Trophoblast cell (in vitro differentiated cells and primary cell): Measurements from ENCODE around the gene UBE2G1.
"Not testable (repeated sequence)": the region's sequence is repeated elsewhere in the genome, so short reads cannot be mapped to it uniquely, and the experiment has no call there.

ENCODE experiments used
- DNase-seq, 2 donors: peaks; one replicate each; pipeline ENCODE4 v3.0.0-alpha.2; 2016
- H2AFZ ChIP-seq: 2 replicates; pipeline ENCODE4 v1.6.1; 2013; ENCODE audit warnings: low read length, moderate library complexity, mild to moderate bottlenecking; ENCODE audit not compliant: insufficient read depth, poor library complexity
- H2AK5ac ChIP-seq: 2 replicates; pipeline ENCODE4 v1.6.1; 2013; ENCODE audit warnings: mild to moderate bottlenecking, low read length
- H2BK120ac ChIP-seq: 2 replicates; pipeline ENCODE4 v1.6.1; 2013; ENCODE audit warnings: low read length, mild to moderate bottlenecking, moderate library complexity; ENCODE audit not compliant: insufficient read depth, poor library complexity
- H2BK12ac ChIP-seq: 2 replicates; pipeline ENCODE4 v1.6.1; 2013; ENCODE audit warnings: mild to moderate bottlenecking, low read length, moderate library complexity
- H2BK5ac ChIP-seq: 2 replicates; pipeline ENCODE4 v1.6.1; 2013; ENCODE audit warnings: low read length, low read depth, moderate library complexity, mild to moderate bottlenecking; ENCODE audit not compliant: poor library complexity
- H3K14ac ChIP-seq: 2 replicates; pipeline ENCODE4 v1.6.1; 2013; ENCODE audit warnings: mild to moderate bottlenecking, low read length
- H3K18ac ChIP-seq: 2 replicates; pipeline ENCODE4 v1.6.1; 2013; ENCODE audit warnings: mild to moderate bottlenecking, low read length
- H3K23ac ChIP-seq: 2 replicates; pipeline ENCODE4 v1.6.1; 2013; ENCODE audit warnings: low read length
- H3K27ac ChIP-seq: 2 replicates; pipeline ENCODE4 v1.5.1; 2013; ENCODE audit warnings: low read depth, mild to moderate bottlenecking, inconsistent platforms, low read length, moderate library complexity
- H3K27me3 ChIP-seq: 2 replicates; pipeline ENCODE4 v1.6.1; 2013; ENCODE audit warnings: inconsistent platforms, mild to moderate bottlenecking, low read length, moderate library complexity; ENCODE audit not compliant: insufficient read depth
- H3K36me3 ChIP-seq, 2 experiments: 1 replicate in 1 of 2; 2 replicates in 1 of 2; pipeline ENCODE4 v1.6.1; 2013; ENCODE audit warnings: low read length in 2 of 2, mild to moderate bottlenecking in 2 of 2, moderate library complexity in 1 of 2; ENCODE audit not compliant: insufficient read depth in 2 of 2, control insufficient read depth in 1 of 2
- H3K4ac ChIP-seq: 2 replicates; pipeline ENCODE4 v1.6.1; 2013; ENCODE audit warnings: low read depth, mild to moderate bottlenecking, low read length, moderate library complexity
- H3K4me1 ChIP-seq, 2 experiments: 1 replicate in 1 of 2; 2 replicates in 1 of 2; pipeline ENCODE4 v1.6.1; 2013; ENCODE audit warnings: low read length in 2 of 2, mild to moderate bottlenecking in 2 of 2, moderate library complexity in 1 of 2; ENCODE audit not compliant: insufficient read depth in 2 of 2, control insufficient read depth in 1 of 2
- H3K4me2 ChIP-seq: 2 replicates; pipeline ENCODE4 v1.6.1; 2013; ENCODE audit warnings: inconsistent platforms, mild to moderate bottlenecking, low read length, moderate library complexity
- H3K4me3 ChIP-seq: 2 replicates; pipeline ENCODE4 v1.5.1; 2013; ENCODE audit warnings: mild to moderate bottlenecking, low read depth, low read length, inconsistent platforms
- H3K79me1 ChIP-seq: one replicate; pipeline ENCODE4 v1.6.1; 2013; ENCODE audit warnings: low read length
- H3K79me2 ChIP-seq: 2 replicates; pipeline ENCODE4 v1.6.1; 2013; ENCODE audit warnings: low read length, mild to moderate bottlenecking; ENCODE audit not compliant: control insufficient read depth, insufficient read depth, poor library complexity
- H3K9ac ChIP-seq: 2 replicates; pipeline ENCODE4 v1.6.1; 2013; ENCODE audit warnings: mild to moderate bottlenecking, low read length
- H3K9me3 ChIP-seq: 2 replicates; pipeline ENCODE4 v1.6.1; 2013; ENCODE audit warnings: low read depth, mild to moderate bottlenecking, control low read depth, inconsistent platforms, low read length; ENCODE audit not compliant: insufficient read depth
- H4K12ac ChIP-seq: 2 replicates; pipeline ENCODE4 v1.6.1; 2013; ENCODE audit warnings: low read depth, mild to moderate bottlenecking, low read length, moderate library complexity
- H4K8ac ChIP-seq: 2 replicates; pipeline ENCODE4 v1.6.1; 2013; ENCODE audit warnings: low read depth, mild to moderate bottlenecking, low read length, moderate library complexity
- H4K91ac ChIP-seq: one replicate; pipeline ENCODE4 v1.6.1; 2013; ENCODE audit warnings: low read depth, mild to moderate bottlenecking, low read length, moderate library complexity
- WGBS: extraction: QIAGEN DNeasy Blood & Tissue Kit; methylation state at CpG from one replicate; pipeline ENCODE4 v1.1.7; 2013; ENCODE audit warnings: missing lambda C conversion rate; ENCODE audit not compliant: insufficient read length, insufficient coverage; ENCODE audit errors: extremely low coverage; 5-methylcytosine and 5-hydroxymethylcytosine counted together

Gene UBE2G1

DNA sequence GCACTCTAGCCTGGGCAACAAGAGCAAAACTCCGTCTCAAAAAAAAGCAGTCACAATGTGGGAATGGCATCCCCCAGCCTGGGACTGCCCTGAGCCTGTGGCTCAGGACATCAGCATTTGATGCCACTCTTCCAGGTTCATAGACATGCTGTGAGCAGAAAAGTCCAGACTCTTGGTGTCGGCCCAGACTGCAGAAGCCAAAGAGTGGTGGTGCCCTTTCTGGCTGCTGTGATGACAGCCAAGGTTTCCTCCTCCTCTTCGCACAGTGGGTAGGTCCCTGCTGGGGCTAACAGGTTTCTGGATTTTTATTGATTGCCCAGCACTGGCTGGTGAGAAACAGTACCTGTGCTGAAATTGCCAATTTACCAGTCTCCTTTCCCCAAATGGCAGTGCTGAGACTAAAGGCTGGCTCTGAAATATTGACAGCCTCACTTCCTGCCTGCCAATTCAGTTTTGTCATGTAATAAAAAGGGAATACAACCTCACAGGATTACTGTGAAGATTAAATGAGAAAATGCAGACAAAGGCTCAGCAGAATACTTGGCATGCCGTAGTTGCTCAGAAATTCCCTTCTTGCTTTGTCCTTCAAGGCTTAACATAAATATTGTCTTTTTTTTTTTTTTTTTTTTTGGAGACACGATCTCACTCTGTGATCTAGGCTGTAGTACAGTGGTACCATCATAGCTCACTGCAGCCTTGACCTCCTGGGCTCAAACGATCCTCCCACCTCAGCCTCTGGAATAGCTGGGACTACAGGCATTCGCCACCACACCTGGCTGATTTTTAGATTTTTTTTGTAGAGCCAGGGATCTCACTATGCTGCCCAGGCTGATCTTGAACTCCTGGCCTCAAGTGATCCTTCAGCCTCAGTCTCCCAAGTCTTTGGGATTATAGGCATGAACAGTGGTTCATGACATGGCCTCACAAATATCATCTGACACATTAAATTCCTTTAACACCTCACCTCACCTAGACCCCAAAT lies 15.5 kb upstream of the UBE2G1 start:
- H3K4ac ChIP-seq, result no peak overlapping the region
- H4K91ac ChIP-seq, result no peak overlapping the region
- no peaks in the 10 kb centered on the region for H3K36me3 ChIP-seq
- no peak overlapping the region for H4K8ac ChIP-seq
- no peak overlapping the region for H2AFZ ChIP-seq
- no peak overlapping the region for H3K9ac ChIP-seq
- no peaks in the 10 kb centered on the region for H3K4me1 ChIP-seq
- H3K4me2 ChIP-seq, result no peak overlapping the region
- no peaks in the 10 kb centered on the region for H3K79me1 ChIP-seq
- H3K27me3 ChIP-seq, result no peaks in the 10 kb centered on the region
- no peak overlapping the region for H3K4me3 ChIP-seq
- H2BK120ac ChIP-seq, result no peak overlapping the region
- H3K79me2 ChIP-seq, result no peaks in the 10 kb centered on the region
- no peak overlapping the region for H2BK5ac ChIP-seq
- H3K9me3 ChIP-seq, result no peaks in the 10 kb centered on the region
- H3K14ac ChIP-seq, result no peak overlapping the region
- H2AK5ac ChIP-seq, result no peak overlapping the region
- no peak overlapping the region for H3K27ac ChIP-seq
- no peak overlapping the region for H3K23ac ChIP-seq
- WGBS, result no CpG with 5 or more reads among the region's 7 CpGs
- no peak overlapping the region for H4K12ac ChIP-seq
- no peak overlapping the region for H3K18ac ChIP-seq
- H2BK12ac ChIP-seq, result no peak overlapping the region
- peak in 1 of 2 donors; percentile 76 for DNase-seq

DNA sequence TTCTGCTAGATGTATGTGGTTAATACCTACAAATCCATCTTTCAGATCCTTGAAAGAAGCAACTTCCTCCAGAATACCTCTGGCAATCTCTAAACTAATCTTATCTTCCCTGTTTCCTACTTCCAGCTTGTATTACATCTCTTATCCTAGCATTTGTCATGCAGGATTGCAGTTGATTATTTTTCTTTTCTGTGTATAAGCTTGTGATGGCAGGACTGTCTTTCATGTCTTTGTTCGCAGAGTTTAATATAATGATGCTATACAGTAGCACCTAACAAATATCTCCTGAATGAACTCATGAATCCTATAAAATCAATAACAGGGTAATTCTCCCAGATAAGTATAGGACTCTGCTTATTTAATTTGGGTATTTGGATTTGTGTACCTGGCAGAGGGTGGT lies 12.2 kb upstream of the UBE2G1 start:
- H3K9me3 ChIP-seq, result no peaks in the 10 kb centered on the region
- no peaks in the 10 kb centered on the region for H3K36me3 ChIP-seq
- H3K27ac ChIP-seq, result no peak overlapping the region
- H3K79me1 ChIP-seq, result no peaks in the 10 kb centered on the region
- H3K18ac ChIP-seq, result no peak overlapping the region
- no peak overlapping the region for H3K4me3 ChIP-seq
- H3K14ac ChIP-seq, result no peak overlapping the region
- no peak overlapping the region for H3K9ac ChIP-seq
- no peak overlapping the region for H2BK5ac ChIP-seq
- H3K4ac ChIP-seq, result no peak overlapping the region
- H4K12ac ChIP-seq, result no peak overlapping the region
- no peak overlapping the region for H3K4me2 ChIP-seq
- H2BK12ac ChIP-seq, result no peak overlapping the region
- no peak overlapping the region for H4K8ac ChIP-seq
- no peaks in the 10 kb centered on the region for H3K27me3 ChIP-seq
- H2AK5ac ChIP-seq, result no peak overlapping the region
- H3K79me2 ChIP-seq, result no peaks in the 10 kb centered on the region
- DNase-seq, result peak; percentile 7 to 77
- no peaks in the 10 kb centered on the region for H3K4me1 ChIP-seq
- WGBS, result no CpG with 5 or more reads among the region's 1 CpG
- no peak overlapping the region for H3K23ac ChIP-seq
- no peak overlapping the region for H4K91ac ChIP-seq
- no peak overlapping the region for H2AFZ ChIP-seq
- no peak overlapping the region for H2BK120ac ChIP-seq

DNA sequence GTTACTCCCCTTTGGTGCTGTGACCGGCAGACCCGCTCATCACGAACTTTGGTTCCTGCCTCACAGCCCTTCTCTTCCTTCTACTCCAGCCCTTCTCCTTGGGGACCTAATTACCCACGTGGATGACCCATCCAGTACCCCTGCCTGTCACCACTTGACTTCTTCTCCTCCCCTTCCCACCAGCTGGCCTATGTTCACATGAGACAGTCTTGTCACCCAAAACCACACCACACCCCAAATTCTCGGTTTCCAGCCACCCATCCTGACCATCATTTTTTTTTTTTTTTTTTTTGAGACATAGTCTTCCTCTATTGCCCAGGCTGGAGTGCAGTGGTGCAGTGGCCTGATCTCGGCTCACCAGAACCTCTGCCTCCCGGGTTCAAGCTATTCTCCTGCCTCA lies 10.8 kb upstream of the UBE2G1 start:
- H4K91ac ChIP-seq, H3K36me3 ChIP-seq, H2AFZ ChIP-seq, H4K12ac ChIP-seq, H3K23ac ChIP-seq, H3K9ac ChIP-seq, H2BK12ac ChIP-seq, H3K9me3 ChIP-seq, H2BK120ac ChIP-seq, H3K79me2 ChIP-seq, H3K18ac ChIP-seq, H3K4ac ChIP-seq, H3K4me1 ChIP-seq, H2AK5ac ChIP-seq, H3K4me2 ChIP-seq, H3K27me3 ChIP-seq, H3K79me1 ChIP-seq, H2BK5ac ChIP-seq, H4K8ac ChIP-seq, H3K27ac ChIP-seq, H3K4me3 ChIP-seq, DNase-seq, H3K14ac ChIP-seq: not testable (repeated sequence)
- no CpG with 5 or more reads among the region's 7 CpGs for WGBS

DNA sequence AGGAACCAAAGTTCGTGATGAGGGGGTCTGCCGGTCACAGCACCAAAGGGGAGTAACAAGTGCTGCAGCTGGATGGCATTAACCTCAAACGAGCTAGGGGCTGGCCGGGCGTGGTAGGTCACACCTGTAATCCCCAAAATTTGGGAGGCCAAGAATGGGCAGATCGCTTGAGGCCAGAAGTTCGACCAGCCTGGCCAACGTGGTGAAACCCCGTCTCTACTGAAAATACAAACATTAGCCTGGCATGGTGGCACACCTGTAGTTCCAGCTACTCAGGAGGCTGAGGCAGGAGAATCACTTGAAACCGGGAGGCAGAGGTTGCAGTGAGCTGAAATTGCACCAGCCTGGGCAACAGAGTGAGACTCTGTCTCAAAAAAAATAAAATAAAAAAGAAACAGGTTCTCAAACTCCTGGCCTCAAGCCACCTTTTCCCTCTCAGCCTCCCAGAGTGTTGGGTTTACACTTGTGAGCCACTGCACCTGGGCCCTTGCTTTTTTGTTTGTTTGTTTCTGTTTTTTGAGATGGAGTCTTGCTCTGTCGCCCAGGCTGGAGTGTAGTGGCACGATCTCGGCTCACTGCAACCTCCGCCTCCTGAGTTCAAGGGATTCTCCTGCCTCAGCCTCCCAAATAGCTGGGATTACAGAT lies 9.4 kb upstream of the UBE2G1 start:
- H4K12ac ChIP-seq, H3K9ac ChIP-seq, H3K4me2 ChIP-seq, DNase-seq, H4K8ac ChIP-seq, H3K79me1 ChIP-seq, H3K36me3 ChIP-seq, H2AK5ac ChIP-seq, H3K27me3 ChIP-seq, H4K91ac ChIP-seq, H2BK12ac ChIP-seq, H2BK120ac ChIP-seq, H3K14ac ChIP-seq, H2BK5ac ChIP-seq, H3K4ac ChIP-seq, H2AFZ ChIP-seq, H3K79me2 ChIP-seq, H3K4me1 ChIP-seq, H3K23ac ChIP-seq, H3K4me3 ChIP-seq, H3K18ac ChIP-seq, H3K27ac ChIP-seq, H3K9me3 ChIP-seq: not testable (repeated sequence)
- WGBS, result no CpG with 5 or more reads among the region's 14 CpGs
